ENCODE data around the gene CSNK2A2. TPM values are rescaled to one million over a fixed set of nuclear protein-coding genes. Genes with fewer than 3 reads are reported as not detected.

The CSNK2A2 gene
- total and polyA plus RNA-seq, 7 donors = 14.1 to 79.8 (median 29.5) TPM

- peak; percentile 99 for DNase-seq
- 2% methylated on average over 70 of the region's 70 CpGs for WGBS, 2 donors
- Histone ChIP-seq H3K36me3 (no peaks in the 10 kb centered on the region), H3K9me3 (no peaks in the 10 kb centered on the region), H3K27ac (peak within 1 kb of the TSS; percentile 89 to 95 (median 92)), H3K4me3 (peak within 1 kb of the TSS; percentile 73 to 92 (median 84)), H3K4me1 (peaks cover 0 to 41% (median 39%) of the 10 kb centered on the region in 4 donors), H3K27me3 (no peaks in the 10 kb centered on the region)
- intact Hi-C loops (cut with DNase I) = loop anchor here (2.0 to 10.0 kb wide), 6 partner anchors 68 to 1195 kb away; partner anchors contain the start of genes CSNK2A2, HERPUD1, KATNB1 and KIFC3
- TF ChIP-seq POLR2AphosphoS5 (IDR thresholded peaks at IDR 0.05) (peak; percentile 95 to 99 (median 98)), POLR2A (IDR thresholded peaks at IDR 0.05) (peak; percentile 86 to 88), EP300 (IDR thresholded peaks at IDR 0.05) (peak in 2 of 4 donors; percentile 52 to 73)
- TF ChIP-seq, protein P1, sequence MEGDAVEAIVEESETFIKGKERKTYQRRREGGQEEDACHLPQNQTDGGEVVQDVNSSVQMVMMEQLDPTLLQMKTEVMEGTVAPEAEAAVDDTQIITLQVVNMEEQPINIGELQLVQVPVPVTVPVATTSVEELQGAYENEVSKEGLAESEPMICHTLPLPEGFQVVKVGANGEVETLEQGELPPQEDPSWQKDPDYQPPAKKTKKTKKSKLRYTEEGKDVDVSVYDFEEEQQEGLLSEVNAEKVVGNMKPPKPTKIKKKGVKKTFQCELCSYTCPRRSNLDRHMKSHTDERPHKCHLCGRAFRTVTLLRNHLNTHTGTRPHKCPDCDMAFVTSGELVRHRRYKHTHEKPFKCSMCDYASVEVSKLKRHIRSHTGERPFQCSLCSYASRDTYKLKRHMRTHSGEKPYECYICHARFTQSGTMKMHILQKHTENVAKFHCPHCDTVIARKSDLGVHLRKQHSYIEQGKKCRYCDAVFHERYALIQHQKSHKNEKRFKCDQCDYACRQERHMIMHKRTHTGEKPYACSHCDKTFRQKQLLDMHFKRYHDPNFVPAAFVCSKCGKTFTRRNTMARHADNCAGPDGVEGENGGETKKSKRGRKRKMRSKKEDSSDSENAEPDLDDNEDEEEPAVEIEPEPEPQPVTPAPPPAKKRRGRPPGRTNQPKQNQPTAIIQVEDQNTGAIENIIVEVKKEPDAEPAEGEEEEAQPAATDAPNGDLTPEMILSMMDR (IDR thresholded peaks at IDR 0.05) = no peak
Observed at GRCh38 chr16:58129097-58129936, 68.6 kb downstream of the CSNK2A2 start, which contains the start of gene CFAP20. TSS of gene CFAP20 (minus strand) at chr16:58129381. CDS start at chr16:58129115, 266 bp downstream.

DNA sequence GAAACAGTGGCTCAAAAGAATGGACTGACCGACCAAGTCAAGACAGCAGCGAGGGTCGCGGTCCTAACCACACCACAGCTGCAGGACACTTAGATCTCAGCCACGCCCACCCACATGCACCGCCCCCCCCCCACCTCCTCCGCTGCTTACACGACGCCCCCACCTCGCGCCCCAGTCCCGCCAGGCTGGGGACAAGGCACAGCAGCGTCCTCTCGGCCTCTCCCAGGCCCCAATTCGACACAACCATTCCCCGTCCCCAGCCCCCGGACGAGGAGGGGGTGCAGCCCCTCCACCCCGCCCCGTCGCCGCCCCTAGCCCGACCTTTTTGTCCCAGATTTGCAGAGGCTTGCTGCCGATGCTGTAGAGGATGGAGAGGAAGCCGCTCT lies 69.2 kb downstream of the CSNK2A2 start:
- intact Hi-C loops (cut with DNase I) = loop anchor here (2.0 to 10.0 kb wide), 6 partner anchors 69 to 1194 kb away; partner anchors contain the start of genes CSNK2A2, HERPUD1, KATNB1 and KIFC3
- no peaks in the 10 kb centered on the region for H3K9me3 ChIP-seq
- H3K27ac ChIP-seq = peak overlapping the region; percentile 89 to 95 (median 92)
- DNase-seq = peak; percentile 67
- no peaks in the 10 kb centered on the region for H3K36me3 ChIP-seq
- H3K27me3 ChIP-seq = no peaks in the 10 kb centered on the region
- peak overlapping the region; percentile 73 to 92 (median 84) for H3K4me3 ChIP-seq
- H3K4me1 ChIP-seq = peaks cover 0 to 48% (median 44%) of the 10 kb centered on the region in 4 donors
- 1 to 2% methylated on average over 25 of the region's 25 CpGs for WGBS, 2 donors
- TF ChIP-seq POLR2A (IDR thresholded peaks at IDR 0.05) = no peak
- TF ChIP-seq EP300 (IDR thresholded peaks at IDR 0.05) = no peak

GRCh38 chr16:58128181-58128631 lies 69.7 kb downstream of the CSNK2A2 start:
- Histone ChIP-seq H3K27ac (peak overlapping the region; percentile 89 to 95 (median 92)), H3K27me3 (no peaks in the 10 kb centered on the region), H3K4me1 (peaks cover 0 to 50% (median 45%) of the 10 kb centered on the region in 4 donors), H3K4me3 (peak overlapping the region; percentile 73 to 92 (median 84)), H3K36me3 (no peaks in the 10 kb centered on the region), H3K9me3 (no peaks in the 10 kb centered on the region)
- intact Hi-C loops (cut with DNase I) = loop anchor here (2.0 to 10.0 kb wide), 6 partner anchors 69 to 1193 kb away; partner anchors contain the start of genes CSNK2A2, HERPUD1, KATNB1 and KIFC3
- no peak for DNase-seq
- no peak for TF ChIP-seq EP300 (IDR thresholded peaks at IDR 0.05)
- TF ChIP-seq POLR2A (IDR thresholded peaks at IDR 0.05) = no peak
- no peak for TF ChIP-seq POLR2AphosphoS5 (IDR thresholded peaks at IDR 0.05)
- TF ChIP-seq, protein P1 (IDR thresholded peaks at IDR 0.05) = no peak
- WGBS, 2 donors = 2 to 10% methylated on average over 6 of the region's 6 CpGs

GRCh38 chr16:58127634-58128033 lies 70.3 kb downstream of the CSNK2A2 start:
- TF ChIP-seq, protein P1 (IDR thresholded peaks at IDR 0.05) = peak in 2 of 4 experiments; percentile 6 to 26
- TF ChIP-seq POLR2AphosphoS5 (IDR thresholded peaks at IDR 0.05) = no peak
- Histone ChIP-seq H3K36me3 (no peaks in the 10 kb centered on the region), H3K4me1 (peaks cover 0 to 54% (median 45%) of the 10 kb centered on the region in 4 donors), H3K27me3 (no peaks in the 10 kb centered on the region), H3K27ac (peak overlapping the region; percentile 89 to 95 (median 92)), H3K4me3 (peak overlapping the region in 3 of 4 donors; percentile 73 to 85 (median 83)), H3K9me3 (no peaks in the 10 kb centered on the region)
- intact Hi-C loops (cut with DNase I) = loop anchor here (2.0 to 10.0 kb wide), 6 partner anchors 70 to 1193 kb away; partner anchors contain the start of genes CSNK2A2, HERPUD1, KATNB1 and KIFC3
- DNase-seq = no peak
- 12 to 33% methylated on average over 4 of the region's 4 CpGs for WGBS, 2 donors

Measured in sigmoid colon (tissue), 7 donors.